Keratinocyte (primary cell): ENCODE measurements around the gene NRG4. TPM values are rescaled to one million over a fixed set of nuclear protein-coding genes. Genes with fewer than 3 reads are reported as not detected.

Source experiments
- DNase-seq: peaks from one replicate; pipeline ENCODE4 v3.0.0-alpha.2; 2011; ENCODE audit warnings: low read depth, missing footprints, low spot score
- FAIRE-seq: peaks from 2 replicates; lab custom pipeline; 2011; peaks lifted over from hg19 to GRCh38; lab: Jason Lieb, UNC
- H2AFZ ChIP-seq: 2 replicates; pipeline ENCODE4 v1.6.0; 2012; ENCODE audit warnings: low read length, control low read depth, inconsistent platforms; ENCODE audit not compliant: control insufficient read depth
- H3K27ac ChIP-seq: 2 replicates; pipeline ENCODE4 v1.5.1; 2011; ENCODE audit warnings: low read length; ENCODE audit not compliant: control insufficient read depth, insufficient read depth
- H3K27me3 ChIP-seq: 3 replicates; pipeline ENCODE4 v1.6.0; 2011; ENCODE audit warnings: low read length; ENCODE audit not compliant: control insufficient read depth, insufficient read depth; ENCODE audit errors: extremely low read depth
- H3K36me3 ChIP-seq, 2 experiments: 2 replicates in 1 of 2; 3 replicates in 1 of 2; pipeline ENCODE4 v1.5.1; 2011; ENCODE audit warnings: low read length in 2 of 2, mild to moderate bottlenecking in 1 of 2; ENCODE audit not compliant: control insufficient read depth in 2 of 2, insufficient read depth in 2 of 2; ENCODE audit errors: extremely low read depth in 1 of 2
- H3K4me1 ChIP-seq: 3 replicates; pipeline ENCODE4 v1.5.1; 2011; ENCODE audit warnings: low read length; ENCODE audit not compliant: control insufficient read depth, insufficient read depth; ENCODE audit errors: extremely low read depth
- H3K4me2 ChIP-seq: 3 replicates; pipeline ENCODE4 v1.6.0; 2011; ENCODE audit warnings: low read depth, low read length; ENCODE audit not compliant: control insufficient read depth, insufficient read depth; ENCODE audit errors: extremely low read depth
- H3K4me3 ChIP-seq, 3 experiments: fragments of 200-600 bp in 1 of 3; sonication (generic) in 1 of 3; 2 replicates in 2 of 3; 3 replicates in 1 of 3; pipeline ENCODE4 v1.5.1; 2011 to 2016; ENCODE audit warnings: low read length in 3 of 3, mild to moderate bottlenecking in 3 of 3, control low read depth in 2 of 3, inconsistent platforms in 1 of 3, low read depth in 1 of 3, mixed read lengths in 1 of 3, mixed run types in 1 of 3, moderate library complexity in 1 of 3; ENCODE audit not compliant: control insufficient read depth in 2 of 3, insufficient read depth in 2 of 3; ENCODE audit errors: extremely low read depth in 1 of 3
- H3K79me2 ChIP-seq: 2 replicates; pipeline ENCODE4 v1.6.0; 2012; ENCODE audit warnings: low read length; ENCODE audit not compliant: control insufficient read depth, insufficient read depth
- H3K9ac ChIP-seq: 3 replicates; pipeline ENCODE4 v1.6.0; 2011; ENCODE audit warnings: low read length; ENCODE audit not compliant: control insufficient read depth, insufficient read depth; ENCODE audit errors: extremely low read depth
- H3K9me1 ChIP-seq: 3 replicates; pipeline ENCODE4 v1.6.0; 2011; ENCODE audit warnings: low read length; ENCODE audit not compliant: control insufficient read depth, insufficient read depth; ENCODE audit errors: extremely low read depth
- H3K9me3 ChIP-seq: 2 replicates; pipeline ENCODE4 v1.5.1; 2012; ENCODE audit warnings: low read depth, low read length; ENCODE audit not compliant: control insufficient read depth
- H4K20me1 ChIP-seq: 3 replicates; pipeline ENCODE4 v1.6.0; 2011; ENCODE audit warnings: low read length; ENCODE audit not compliant: control insufficient read depth, insufficient read depth; ENCODE audit errors: extremely low read depth
- CTCF ChIP-seq, 3 experiments: IDR thresholded peaks in 1 of 3; conservative IDR thresholded peaks in 1 of 3; optimal IDR thresholded peaks in 1 of 3; 2 replicates in 2 of 3; 3 replicates in 1 of 3; pipeline versions ENCODE3 to v1.5.1; 2011; ENCODE audit warnings: low read length in 3 of 3, mild to moderate bottlenecking in 3 of 3, moderate library complexity in 2 of 3, control low read depth in 1 of 3, inconsistent platforms in 1 of 3; ENCODE audit not compliant: insufficient read depth in 2 of 3; ENCODE audit errors: extremely low read depth in 1 of 3
- EZH2 ChIP-seq: IDR thresholded peaks from one replicate; pipeline ENCODE4 v1.6.1; 2012; ENCODE audit warnings: inconsistent platforms, mild to moderate bottlenecking, low read length, moderate library complexity
- dilution Hi-C: fragments of 300-500 bp; cut with MboI; formaldehyde crosslinking; loops from one replicate; pipeline ENCODE4 v1.7.0; 2020; ENCODE audit warnings: low sequenced_read_pairs; ENCODE audit not compliant: extremely low pct_ligation_motif_present
- polyA plus RNA-seq, 5 experiments: library from polyadenylated mRNA; depleted of rRNA in 3 of 5; stranded (reverse) in 3 of 5; stranded (forward) in 1 of 5; unstranded in 1 of 5; fragments of >200 nt; gene quantifications; 1 replicate in 1 of 5; 2 replicates in 3 of 5; 3 replicates in 1 of 5; pipeline versions ENCODE4 v1.2.1 to v1.2.3, GENCODE V29; 2011 to 2012; ENCODE audit warnings: missing spikeins in 2 of 5, low read depth in 1 of 5, low replicate concordance in 1 of 5

Gene NRG4
- polyA plus RNA-seq, 1 donor (not counting 4 experiments of a cell fraction or from before 2014, with no cell fraction given), result 0.96 TPM

GRCh38 chr15:75928680-75929608, 83.3 kb downstream of the NRG4 start:
- dilution Hi-C loops, result no loop called here
- H2AFZ ChIP-seq, result no peak overlapping the region
- H3K4me3 ChIP-seq, result no peak overlapping the region
- H3K4me2 ChIP-seq, result no peak overlapping the region
- peaks cover 8% of the 10 kb centered on the region for H3K9me1 ChIP-seq
- no peak for DNase-seq
- H4K20me1 ChIP-seq, result peaks cover 3% of the 10 kb centered on the region
- peaks cover 7 to 22% of the 10 kb centered on the region in 2 experiments for H3K36me3 ChIP-seq
- H3K9me3 ChIP-seq, result no peaks in the 10 kb centered on the region
- H3K9ac ChIP-seq, result no peak overlapping the region
- peak; percentile 17 for FAIRE-seq
- H3K79me2 ChIP-seq, result peaks cover 47% of the 10 kb centered on the region
- no peaks in the 10 kb centered on the region for H3K27me3 ChIP-seq
- TF ChIP-seq CTCF (optimal IDR thresholded peaks at IDR 0.05 in 1 of 3, IDR thresholded peaks at IDR 0.05 in 1 of 3, conservative IDR thresholded peaks at IDR 0.05 in 1 of 3; ENCODE audit: extremely low read depth in 1 of 3, insufficient read depth in 2 of 3, low read length in 3 of 3) (peak; percentile 31 to 60 (median 34)), EZH2 (no peak)
- H3K27ac ChIP-seq, result no peak overlapping the region
- H3K4me1 ChIP-seq, result peaks cover 7% of the 10 kb centered on the region

- dilution Hi-C loops, result no loop called here
- Histone ChIP-seq H2AFZ (no peak overlapping the region), H3K79me2 (peaks cover 59% of the 10 kb centered on the region), H3K4me2 (no peak overlapping the region), H3K27me3 (no peaks in the 10 kb centered on the region), H4K20me1 (peaks cover 3% of the 10 kb centered on the region), H3K4me1 (peaks cover 21% of the 10 kb centered on the region), H3K9me3 (no peaks in the 10 kb centered on the region), H3K9ac (no peak overlapping the region), H3K27ac (no peak overlapping the region), H3K9me1 (peaks cover 9% of the 10 kb centered on the region), H3K36me3 (peaks cover 4 to 21% of the 10 kb centered on the region in 2 experiments), H3K4me3 (no peak overlapping the region)
- FAIRE-seq (no peak), DNase-seq (no peak)
- TF ChIP-seq EZH2, result no peak
- no peak for TF ChIP-seq CTCF (optimal IDR thresholded peaks at IDR 0.05 in 1 of 3, IDR thresholded peaks at IDR 0.05 in 1 of 3, conservative IDR thresholded peaks at IDR 0.05 in 1 of 3; ENCODE audit: extremely low read depth in 1 of 3, insufficient read depth in 2 of 3, low read length in 3 of 3)
Observed at GRCh38 chr15:75927601-75928000, 84.6 kb downstream of the NRG4 start.
